WTC11 (cell line): Measurements from ENCODE around the gene RNF121. TPM values are rescaled to one million over a fixed set of nuclear protein-coding genes. Genes with fewer than 3 reads are reported as not detected.

Experiments
- ATAC-seq: fragments of 200-7000 bp; cut with Tn5 transposase; 2 replicates; pipeline ENCODE4 v1.10.0; 2021; ENCODE audit warnings: mild to moderate bottlenecking, moderate library complexity
- CTCF ChIA-PET: fragments of 300-600 bp; sonication (Branson Sonifier 250); formaldehyde crosslinking; loops from one replicate; lab custom pipeline; 2021; ENCODE audit warnings: antibody characterized with exemption; lab: Charles Lee
- POLR2A ChIA-PET: fragments of 350-600 bp; sonication (Branson Sonifier 250); formaldehyde crosslinking; loops from one replicate; lab custom pipeline; 2021; ENCODE audit warnings: antibody characterized with exemption; lab: Charles Lee
- DNase-seq: peaks from one replicate; pipeline ENCODE4 v3.0.0; 2021; ENCODE audit warnings: low spot score
- H3K27ac Mint-ChIP-seq: 2 replicates; pipeline ENCODE4 v1.8.0; 2021; ENCODE audit warnings: mixed read lengths
- H3K27me3 Mint-ChIP-seq: 2 replicates; pipeline ENCODE4 v1.8.0; 2021; ENCODE audit warnings: low read depth, mild to moderate bottlenecking, moderate library complexity, mixed read lengths
- H3K36me3 Mint-ChIP-seq: 2 replicates; pipeline ENCODE4 v1.8.0; 2021; ENCODE audit warnings: mixed read lengths
- H3K4me1 Mint-ChIP-seq: 2 replicates; pipeline ENCODE4 v1.8.0; 2022; ENCODE audit warnings: mixed read lengths
- H3K4me3 Mint-ChIP-seq: 2 replicates; pipeline ENCODE4 v1.8.0; 2021; ENCODE audit warnings: mild to moderate bottlenecking, moderate library complexity, mixed read lengths
- H3K9me3 Mint-ChIP-seq: 2 replicates; pipeline ENCODE4 v1.8.0; 2021; ENCODE audit warnings: mixed read lengths
- ARID4B ChIP-seq: sonication (generic); formaldehyde crosslinking; IDR thresholded peaks from 2 replicates; pipeline ENCODE4 v1.8.0; 2023; ENCODE audit warnings: missing genetic modification reagents, mild to moderate bottlenecking, borderline replicate concordance
- GTF2I ChIP-seq: fragments of 250-450 bp; sonication (Bioruptor Pico); conservative IDR thresholded peaks from 2 replicates; pipeline ENCODE4 v1.4.0; 2021; ENCODE audit warnings: mild to moderate bottlenecking
- HMGA2 ChIP-seq: fragments of 250-450 bp; sonication (Bioruptor Pico); IDR thresholded peaks from 2 replicates; pipeline ENCODE4 v1.4.0; 2021; ENCODE audit warnings: mild to moderate bottlenecking, moderate library complexity
- KAT7 ChIP-seq: sonication (generic); formaldehyde crosslinking; IDR thresholded peaks from 2 replicates; pipeline ENCODE4 v1.8.1; 2023; ENCODE audit warnings: missing genetic modification reagents, mild to moderate bottlenecking, borderline replicate concordance
- NFE2L1 ChIP-seq: sonication (generic); formaldehyde crosslinking; IDR thresholded peaks from 2 replicates; pipeline ENCODE4 v1.8.1; 2023; ENCODE audit warnings: missing genetic modification reagents
- NFYB ChIP-seq: sonication (generic); formaldehyde crosslinking; conservative IDR thresholded peaks from 2 replicates; pipeline ENCODE4 v1.8.0; 2022; ENCODE audit warnings: low read depth, missing genetic modification reagents
- RELA ChIP-seq: sonication (generic); formaldehyde crosslinking; IDR thresholded peaks from 2 replicates; pipeline ENCODE4 v1.8.1; 2022; ENCODE audit warnings: missing genetic modification reagents, mild to moderate bottlenecking, borderline replicate concordance
- RORB ChIP-seq: fragments of 250-450 bp; sonication (Bioruptor Pico); IDR thresholded peaks from 2 replicates; pipeline ENCODE4 v1.9.0; 2021; ENCODE audit warnings: mild to moderate bottlenecking
- SOX15 ChIP-seq: fragments of 250-450 bp; sonication (Bioruptor Pico); IDR thresholded peaks from 2 replicates; pipeline ENCODE4 v1.9.0; 2021; ENCODE audit warnings: mild to moderate bottlenecking
- SP1 ChIP-seq: sonication (generic); formaldehyde crosslinking; conservative IDR thresholded peaks from 2 replicates; pipeline ENCODE4 v1.8.1; 2022; ENCODE audit warnings: missing genetic modification reagents
- TCF7 ChIP-seq: sonication (generic); formaldehyde crosslinking; IDR thresholded peaks from 2 replicates; pipeline ENCODE4 v1.8.0; 2022; ENCODE audit warnings: mild to moderate bottlenecking, low read depth, missing genetic modification reagents, moderate library complexity
- TP53 ChIP-seq: sonication (generic); formaldehyde crosslinking; IDR thresholded peaks from 2 replicates; pipeline ENCODE4 v1.8.1; 2023; ENCODE audit warnings: mild to moderate bottlenecking, missing genetic modification reagents
- ZNF396 ChIP-seq: fragments of 250-450 bp; sonication (Bioruptor Pico); IDR thresholded peaks from 2 replicates; pipeline ENCODE4 v1.8.0; 2021; ENCODE audit warnings: mild to moderate bottlenecking, moderate library complexity, borderline replicate concordance
- ZNF416 ChIP-seq: fragments of 250-450 bp; sonication (Bioruptor Pico); IDR thresholded peaks from 2 replicates; pipeline ENCODE4 v1.9.0; 2021; ENCODE audit warnings: mild to moderate bottlenecking, inconsistent platforms
- ZNF671 ChIP-seq: fragments of 250-450 bp; sonication (Bioruptor Pico); IDR thresholded peaks from 2 replicates; pipeline ENCODE4 v1.8.0; 2021; ENCODE audit warnings: mild to moderate bottlenecking
- total RNA-seq: library from RNA; stranded (reverse); gene quantifications from 3 replicates; pipeline ENCODE4 v1.2.3, GENCODE V29; 2021
- TF ChIP-seq, protein P1 (sequence below): sonication (generic); formaldehyde crosslinking; IDR thresholded peaks from 2 replicates; pipeline ENCODE4 v1.8.1; 2022; ENCODE audit warnings: low read depth, mild to moderate bottlenecking, moderate library complexity, missing genetic modification reagents, borderline replicate concordance
- TF ChIP-seq, protein P2 (sequence below): fragments of 250-450 bp; sonication (Bioruptor Pico); IDR thresholded peaks from 2 replicates; pipeline ENCODE4 v1.9.0; 2021; ENCODE audit warnings: moderate library complexity, mild to moderate bottlenecking, inconsistent platforms, borderline replicate concordance
- TF ChIP-seq, protein P3 (sequence below): sonication (generic); formaldehyde crosslinking; IDR thresholded peaks from 2 replicates; pipeline ENCODE4 v1.8.0; 2022; ENCODE audit warnings: mild to moderate bottlenecking, missing genetic modification reagents
- TF ChIP-seq, protein P4 (sequence below): sonication (generic); formaldehyde crosslinking; IDR thresholded peaks from 2 replicates; pipeline ENCODE4 v1.8.1; 2022; ENCODE audit warnings: mild to moderate bottlenecking, missing genetic modification reagents, moderate library complexity, borderline replicate concordance
- TF ChIP-seq, protein P5 (sequence below): sonication (generic); formaldehyde crosslinking; IDR thresholded peaks from 2 replicates; pipeline ENCODE4 v1.8.0; 2022; ENCODE audit warnings: mild to moderate bottlenecking, missing genetic modification reagents
- TF ChIP-seq, protein P6 (sequence below): sonication (generic); formaldehyde crosslinking; IDR thresholded peaks from 2 replicates; pipeline ENCODE4 v1.8.0; 2022; ENCODE audit warnings: missing genetic modification reagents

The RNF121 gene
- total RNA-seq, 1 experiment from 2014 or later: 40.2 TPM

- TF ChIP-seq ARID4B (CRISPR knock-in tag): no peak
- no peak for TF ChIP-seq TCF7 (CRISPR knock-in tag)
Observed at GRCh38 chr11:72018171-72018570, 89.3 kb downstream of the RNF121 start (continued).

GRCh38 chr11:72023335-72023734, 94.5 kb downstream of the RNF121 start:
- H3K27me3 Mint-ChIP-seq: no peaks in the 10 kb centered on the region
- CTCF ChIA-PET: interaction anchor here (2.7 to 3.7 kb wide), 2 partner anchors 16 to 69 kb away, joined by 81 to 235 read pairs; no protein-coding TSS in a partner anchor
- H3K36me3 Mint-ChIP-seq: peaks cover 51% of the 10 kb centered on the region
- H3K4me3 Mint-ChIP-seq: no peak overlapping the region
- peaks cover 3% of the 10 kb centered on the region; the same call in 1 of the 2 replicates for H3K4me1 Mint-ChIP-seq
- TF ChIP-seq, protein P1, sequence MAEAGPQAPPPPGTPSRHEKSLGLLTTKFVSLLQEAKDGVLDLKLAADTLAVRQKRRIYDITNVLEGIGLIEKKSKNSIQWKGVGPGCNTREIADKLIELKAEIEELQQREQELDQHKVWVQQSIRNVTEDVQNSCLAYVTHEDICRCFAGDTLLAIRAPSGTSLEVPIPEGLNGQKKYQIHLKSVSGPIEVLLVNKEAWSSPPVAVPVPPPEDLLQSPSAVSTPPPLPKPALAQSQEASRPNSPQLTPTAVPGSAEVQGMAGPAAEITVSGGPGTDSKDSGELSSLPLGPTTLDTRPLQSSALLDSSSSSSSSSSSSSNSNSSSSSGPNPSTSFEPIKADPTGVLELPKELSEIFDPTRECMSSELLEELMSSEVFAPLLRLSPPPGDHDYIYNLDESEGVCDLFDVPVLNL (CRISPR knock-in tag): no peak
- TF ChIP-seq, protein P2, sequence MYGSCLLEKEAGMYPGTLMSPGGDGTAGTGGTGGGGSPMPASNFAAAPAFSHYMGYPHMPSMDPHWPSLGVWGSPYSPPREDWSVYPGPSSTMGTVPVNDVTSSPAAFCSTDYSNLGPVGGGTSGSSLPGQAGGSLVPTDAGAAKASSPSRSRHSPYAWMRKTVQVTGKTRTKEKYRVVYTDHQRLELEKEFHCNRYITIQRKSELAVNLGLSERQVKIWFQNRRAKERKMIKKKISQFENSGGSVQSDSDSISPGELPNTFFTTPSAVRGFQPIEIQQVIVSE: no peak
- TF ChIP-seq TP53 (CRISPR knock-in tag) (no peak), ZNF396 (CRISPR knock-in tag) (no peak), KAT7 (CRISPR knock-in tag) (no peak), NFE2L1 (CRISPR knock-in tag) (no peak), RORB (CRISPR knock-in tag) (no peak), HMGA2 (CRISPR knock-in tag) (no peak), ZNF416 (CRISPR knock-in tag) (no peak)
- TF ChIP-seq, protein P3, sequence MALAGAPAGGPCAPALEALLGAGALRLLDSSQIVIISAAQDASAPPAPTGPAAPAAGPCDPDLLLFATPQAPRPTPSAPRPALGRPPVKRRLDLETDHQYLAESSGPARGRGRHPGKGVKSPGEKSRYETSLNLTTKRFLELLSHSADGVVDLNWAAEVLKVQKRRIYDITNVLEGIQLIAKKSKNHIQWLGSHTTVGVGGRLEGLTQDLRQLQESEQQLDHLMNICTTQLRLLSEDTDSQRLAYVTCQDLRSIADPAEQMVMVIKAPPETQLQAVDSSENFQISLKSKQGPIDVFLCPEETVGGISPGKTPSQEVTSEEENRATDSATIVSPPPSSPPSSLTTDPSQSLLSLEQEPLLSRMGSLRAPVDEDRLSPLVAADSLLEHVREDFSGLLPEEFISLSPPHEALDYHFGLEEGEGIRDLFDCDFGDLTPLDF (CRISPR knock-in tag): no peak
- TF ChIP-seq, all 79 proteins: peak for 0
- H3K9me3 Mint-ChIP-seq: no peaks in the 10 kb centered on the region
- DNase-seq: no peak
- H3K27ac Mint-ChIP-seq: no peak overlapping the region
- ATAC-seq: no peak
- POLR2A ChIA-PET: no interaction called here

- Mint-ChIP-seq H3K9me3 (no peaks in the 10 kb centered on the region), H3K4me3 (no peak overlapping the region), H3K27me3 (no peaks in the 10 kb centered on the region), H3K27ac (no peak overlapping the region), H3K36me3 (peaks cover 49% of the 10 kb centered on the region), H3K4me1 (peaks cover 3% of the 10 kb centered on the region; the same call in 1 of the 2 replicates)
- ATAC-seq (no peak), DNase-seq (no peak)
- CTCF ChIA-PET: interaction anchor here (0.6 to 3.7 kb wide), 40 partner anchors 7 to 407 kb away, joined by 3 to 235 read pairs (median 7); partner anchors contain the start of genes ANAPC15, IL18BP and LRRC51
- POLR2A ChIA-PET: interaction anchor here (2.3 kb wide), 1 partner anchor 67 kb away, joined by 12 read pairs; no protein-coding TSS in a partner anchor
- TF ChIP-seq SP1 (CRISPR knock-in tag): no peak
- TF ChIP-seq, protein P4, sequence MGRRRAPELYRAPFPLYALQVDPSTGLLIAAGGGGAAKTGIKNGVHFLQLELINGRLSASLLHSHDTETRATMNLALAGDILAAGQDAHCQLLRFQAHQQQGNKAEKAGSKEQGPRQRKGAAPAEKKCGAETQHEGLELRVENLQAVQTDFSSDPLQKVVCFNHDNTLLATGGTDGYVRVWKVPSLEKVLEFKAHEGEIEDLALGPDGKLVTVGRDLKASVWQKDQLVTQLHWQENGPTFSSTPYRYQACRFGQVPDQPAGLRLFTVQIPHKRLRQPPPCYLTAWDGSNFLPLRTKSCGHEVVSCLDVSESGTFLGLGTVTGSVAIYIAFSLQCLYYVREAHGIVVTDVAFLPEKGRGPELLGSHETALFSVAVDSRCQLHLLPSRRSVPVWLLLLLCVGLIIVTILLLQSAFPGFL (CRISPR knock-in tag): no peak
- TF ChIP-seq ZNF671 (CRISPR knock-in tag): no peak
- no peak for TF ChIP-seq NFYB (CRISPR knock-in tag)
- TF ChIP-seq, protein P5, sequence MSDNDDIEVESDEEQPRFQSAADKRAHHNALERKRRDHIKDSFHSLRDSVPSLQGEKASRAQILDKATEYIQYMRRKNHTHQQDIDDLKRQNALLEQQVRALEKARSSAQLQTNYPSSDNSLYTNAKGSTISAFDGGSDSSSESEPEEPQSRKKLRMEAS: no peak
- TF ChIP-seq, protein P6, sequence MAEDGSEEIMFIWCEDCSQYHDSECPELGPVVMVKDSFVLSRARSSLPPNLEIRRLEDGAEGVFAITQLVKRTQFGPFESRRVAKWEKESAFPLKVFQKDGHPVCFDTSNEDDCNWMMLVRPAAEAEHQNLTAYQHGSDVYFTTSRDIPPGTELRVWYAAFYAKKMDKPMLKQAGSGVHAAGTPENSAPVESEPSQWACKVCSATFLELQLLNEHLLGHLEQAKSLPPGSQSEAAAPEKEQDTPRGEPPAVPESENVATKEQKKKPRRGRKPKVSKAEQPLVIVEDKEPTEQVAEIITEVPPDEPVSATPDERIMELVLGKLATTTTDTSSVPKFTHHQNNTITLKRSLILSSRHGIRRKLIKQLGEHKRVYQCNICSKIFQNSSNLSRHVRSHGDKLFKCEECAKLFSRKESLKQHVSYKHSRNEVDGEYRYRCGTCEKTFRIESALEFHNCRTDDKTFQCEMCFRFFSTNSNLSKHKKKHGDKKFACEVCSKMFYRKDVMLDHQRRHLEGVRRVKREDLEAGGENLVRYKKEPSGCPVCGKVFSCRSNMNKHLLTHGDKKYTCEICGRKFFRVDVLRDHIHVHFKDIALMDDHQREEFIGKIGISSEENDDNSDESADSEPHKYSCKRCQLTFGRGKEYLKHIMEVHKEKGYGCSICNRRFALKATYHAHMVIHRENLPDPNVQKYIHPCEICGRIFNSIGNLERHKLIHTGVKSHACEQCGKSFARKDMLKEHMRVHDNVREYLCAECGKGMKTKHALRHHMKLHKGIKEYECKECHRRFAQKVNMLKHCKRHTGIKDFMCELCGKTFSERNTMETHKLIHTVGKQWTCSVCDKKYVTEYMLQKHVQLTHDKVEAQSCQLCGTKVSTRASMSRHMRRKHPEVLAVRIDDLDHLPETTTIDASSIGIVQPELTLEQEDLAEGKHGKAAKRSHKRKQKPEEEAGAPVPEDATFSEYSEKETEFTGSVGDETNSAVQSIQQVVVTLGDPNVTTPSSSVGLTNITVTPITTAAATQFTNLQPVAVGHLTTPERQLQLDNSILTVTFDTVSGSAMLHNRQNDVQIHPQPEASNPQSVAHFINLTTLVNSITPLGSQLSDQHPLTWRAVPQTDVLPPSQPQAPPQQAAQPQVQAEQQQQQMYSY (CRISPR knock-in tag): no peak
- TF ChIP-seq GTF2I (CRISPR knock-in tag): no peak
- no peak for TF ChIP-seq SOX15
- TF ChIP-seq RELA (CRISPR knock-in tag): no peak
Observed at GRCh38 chr11:72024069-72024754, 95.4 kb downstream of the RNF121 start.
